IPS-18a (cell line): ENCODE results near the gene GMPPA.

ENCODE experiments used
- H3K27ac ChIP-seq: one replicate; pipeline ENCODE4 v1.5.1; 2013; ENCODE audit warnings: low read length
- H3K27me3 ChIP-seq: one replicate; pipeline ENCODE4 v1.6.1; 2013; ENCODE audit warnings: mild to moderate bottlenecking, low read length; ENCODE audit not compliant: control insufficient read depth, insufficient read depth
- H3K36me3 ChIP-seq: one replicate; pipeline ENCODE4 v1.6.1; 2013; ENCODE audit warnings: low read depth, low read length; ENCODE audit not compliant: control insufficient read depth
- H3K4me1 ChIP-seq: one replicate; pipeline ENCODE4 v1.6.1; 2013; ENCODE audit warnings: low read depth, low read length; ENCODE audit not compliant: control insufficient read depth
- H3K4me3 ChIP-seq: one replicate; pipeline ENCODE4 v1.5.1; 2013; ENCODE audit warnings: low read length
- H3K9ac ChIP-seq: one replicate; pipeline ENCODE4 v1.6.1; 2013; ENCODE audit warnings: mild to moderate bottlenecking, low read length, moderate library complexity
- H3K9me3 ChIP-seq: one replicate; pipeline ENCODE4 v1.6.1; 2013; ENCODE audit warnings: low read depth, low read length; ENCODE audit not compliant: control insufficient read depth

The GMPPA gene

DNA sequence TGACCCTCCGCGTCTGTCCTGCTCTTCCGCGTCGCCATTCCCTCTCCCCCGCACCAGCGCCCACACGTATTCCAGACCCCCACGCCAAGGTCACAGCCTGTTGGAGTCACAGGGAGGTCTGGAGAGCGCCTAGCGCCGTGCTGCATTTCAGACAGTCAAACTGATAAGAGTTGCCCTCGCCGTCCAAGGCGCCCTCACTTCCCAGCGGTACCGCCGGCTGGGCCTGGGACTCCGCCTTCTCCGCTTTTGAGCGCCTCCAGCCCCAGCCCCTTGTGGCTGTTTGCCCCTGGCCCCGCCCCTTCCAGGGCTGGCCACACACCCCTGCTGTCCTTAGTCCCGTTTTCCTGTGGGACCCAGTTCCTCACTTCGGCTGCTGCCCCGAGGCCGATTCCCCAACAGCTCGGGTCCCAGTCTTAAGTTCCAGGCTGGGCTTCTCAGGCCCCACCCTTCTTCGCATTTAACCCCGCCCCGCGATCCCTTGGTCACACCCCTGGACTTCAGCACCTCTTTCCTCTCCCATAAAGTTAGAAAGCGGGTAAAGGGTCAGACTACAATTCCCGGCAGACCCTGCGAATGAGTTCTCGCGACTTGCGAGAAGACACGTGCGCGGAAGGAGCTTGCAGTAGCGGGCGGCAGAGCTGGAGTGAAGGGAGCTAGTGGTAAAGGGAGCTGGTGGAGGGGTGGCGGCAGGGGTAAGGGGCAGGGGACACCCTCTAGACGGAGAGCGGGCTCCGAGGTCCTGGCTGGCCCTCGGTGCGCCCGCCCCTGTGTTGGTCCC lies at the start of gene GMPPA:
GMPPA (plus strand) TSS at position 612 of the 778 bp plus-strand sequence. CDS start 1,085 bp downstream, outside the sequence.
- Histone ChIP-seq H3K9ac (peak within 1 kb of the TSS; percentile 68), H3K36me3 (no peaks in the 10 kb centered on the region), H3K4me1 (peaks cover 17% of the 10 kb centered on the region), H3K9me3 (no peaks in the 10 kb centered on the region), H3K4me3 (peak within 1 kb of the TSS; percentile 75), H3K27ac (no peak within 1 kb of the TSS), H3K27me3 (peaks cover 22% of the 10 kb centered on the region)

DNA sequence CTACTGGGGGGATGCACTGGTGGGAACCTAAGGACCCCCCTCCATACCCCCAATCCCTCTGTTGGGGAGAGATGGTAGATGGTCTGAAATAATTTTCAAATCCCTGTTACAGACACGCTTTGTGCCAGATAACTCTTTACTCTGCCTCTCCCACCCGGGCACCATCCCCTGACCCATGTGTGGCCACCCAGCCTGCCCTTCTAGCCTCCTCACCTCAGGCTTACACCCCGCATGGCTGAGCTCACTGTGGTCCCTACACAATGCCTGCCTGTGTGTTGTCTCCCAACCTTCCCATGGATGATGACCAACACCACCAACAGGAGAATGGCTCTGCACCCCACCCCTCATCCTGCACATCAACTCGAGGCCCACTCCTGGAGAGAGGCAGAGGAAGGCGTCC lies 49.1 kb upstream of the GMPPA start:
- Histone ChIP-seq H3K36me3 (no peaks in the 10 kb centered on the region), H3K27me3 (peaks cover 8% of the 10 kb centered on the region), H3K27ac (no peak overlapping the region), H3K4me1 (peaks cover 9% of the 10 kb centered on the region), H3K9ac (no peak overlapping the region), H3K9me3 (no peaks in the 10 kb centered on the region), H3K4me3 (no peak overlapping the region)

DNA sequence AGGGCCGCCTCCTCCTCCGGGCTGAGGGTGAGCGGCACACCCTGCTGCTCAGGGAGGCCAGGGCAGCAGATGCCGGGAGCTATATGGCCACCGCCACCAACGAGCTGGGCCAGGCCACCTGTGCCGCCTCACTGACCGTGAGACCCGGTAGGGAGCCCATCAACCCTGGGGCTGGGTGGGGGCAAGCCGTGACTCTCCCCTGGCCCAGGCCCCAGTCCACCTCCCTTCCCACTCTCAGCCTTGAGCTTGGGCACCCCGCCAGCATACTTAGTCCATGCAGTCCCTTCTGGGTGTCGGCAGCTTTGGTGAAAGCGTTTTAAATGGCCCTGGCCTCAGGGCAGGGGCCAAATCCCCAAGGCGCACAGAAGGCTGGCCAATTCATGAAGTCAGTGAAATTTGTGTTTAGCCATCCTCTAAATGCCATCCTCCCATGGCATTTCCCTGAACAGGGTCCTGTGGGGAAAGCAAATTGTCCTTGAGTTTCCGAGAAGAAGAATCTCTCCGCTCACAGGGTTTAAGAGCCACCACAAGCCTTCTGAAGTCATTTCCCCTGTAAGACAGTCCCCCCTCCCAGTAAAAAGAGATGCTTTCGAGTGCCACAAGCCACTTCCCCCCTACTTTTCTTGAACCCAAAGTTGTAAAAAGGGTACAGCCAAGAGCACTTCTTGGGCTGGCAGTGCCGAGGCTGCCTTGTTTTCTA lies 46.9 kb upstream of the GMPPA start:
- Histone ChIP-seq H3K4me3 (no peak overlapping the region), H3K27me3 (peaks cover 8% of the 10 kb centered on the region), H3K4me1 (no peaks in the 10 kb centered on the region), H3K9me3 (no peaks in the 10 kb centered on the region), H3K36me3 (no peaks in the 10 kb centered on the region), H3K9ac (no peak overlapping the region), H3K27ac (no peak overlapping the region)

- peaks cover 1% of the 10 kb centered on the region for H3K27me3 ChIP-seq
- no peaks in the 10 kb centered on the region for H3K36me3 ChIP-seq
- no peaks in the 10 kb centered on the region for H3K9me3 ChIP-seq
- no peak overlapping the region for H3K4me3 ChIP-seq
- H3K27ac ChIP-seq: no peak overlapping the region
- H3K9ac ChIP-seq: no peak overlapping the region
- H3K4me1 ChIP-seq: no peaks in the 10 kb centered on the region
Observed at GRCh38 chr2:219452361-219453317, 46.1 kb upstream of the GMPPA start.

DNA sequence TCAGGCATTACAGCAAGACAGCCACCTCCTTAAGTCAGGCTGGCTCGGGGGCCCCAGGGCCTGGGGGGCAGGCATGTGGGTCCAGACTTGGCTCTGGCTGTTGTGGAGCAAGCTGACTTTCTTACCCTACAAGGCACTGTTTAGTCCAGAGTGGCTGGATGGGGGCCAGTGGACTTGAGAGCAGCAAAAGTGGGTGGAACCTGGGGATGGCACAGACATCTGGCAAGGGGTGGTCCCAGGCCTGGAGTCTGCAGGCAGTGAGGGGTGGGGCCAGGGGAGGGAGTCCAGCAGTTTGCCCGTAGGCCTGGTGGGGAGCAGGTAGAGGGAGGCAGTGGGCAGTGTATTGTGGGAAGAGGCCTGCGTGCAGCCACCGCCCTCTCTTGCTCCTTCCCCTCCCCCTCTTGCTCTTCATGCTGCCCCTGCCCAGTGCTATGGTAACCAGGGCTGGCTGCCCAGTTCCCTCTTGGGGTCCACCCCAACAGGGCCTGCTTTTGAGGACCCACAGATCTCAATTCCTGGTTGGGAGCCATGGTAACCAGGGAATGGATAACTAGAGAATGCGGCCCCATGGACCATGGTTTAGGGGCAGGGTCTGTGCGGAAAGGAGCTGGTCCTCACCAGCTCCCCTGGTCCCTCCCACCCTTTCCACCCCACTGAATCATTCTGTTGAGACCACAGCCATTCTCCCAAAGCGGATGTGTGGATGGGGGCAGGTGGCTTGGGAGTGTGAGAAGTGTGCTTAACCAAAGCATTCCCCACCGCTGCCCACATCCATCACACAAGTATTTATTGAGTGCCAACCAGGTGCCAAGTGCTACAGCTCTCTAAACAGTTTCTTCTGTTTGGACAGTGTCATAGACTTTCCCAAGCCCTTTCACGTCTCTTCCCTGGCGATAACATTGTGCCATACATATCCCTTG lies 44.8 kb upstream of the GMPPA start:
- H3K27me3 ChIP-seq: no peaks in the 10 kb centered on the region
- peaks cover 7% of the 10 kb centered on the region for H3K4me1 ChIP-seq
- H3K9me3 ChIP-seq: no peaks in the 10 kb centered on the region
- H3K27ac ChIP-seq: no peak overlapping the region
- no peaks in the 10 kb centered on the region for H3K36me3 ChIP-seq
- H3K9ac ChIP-seq: no peak overlapping the region
- no peak overlapping the region for H3K4me3 ChIP-seq

GRCh38 chr2:219455581-219455980 lies 43.1 kb upstream of the GMPPA start:
- H3K4me1 ChIP-seq: peaks cover 17% of the 10 kb centered on the region

DNA sequence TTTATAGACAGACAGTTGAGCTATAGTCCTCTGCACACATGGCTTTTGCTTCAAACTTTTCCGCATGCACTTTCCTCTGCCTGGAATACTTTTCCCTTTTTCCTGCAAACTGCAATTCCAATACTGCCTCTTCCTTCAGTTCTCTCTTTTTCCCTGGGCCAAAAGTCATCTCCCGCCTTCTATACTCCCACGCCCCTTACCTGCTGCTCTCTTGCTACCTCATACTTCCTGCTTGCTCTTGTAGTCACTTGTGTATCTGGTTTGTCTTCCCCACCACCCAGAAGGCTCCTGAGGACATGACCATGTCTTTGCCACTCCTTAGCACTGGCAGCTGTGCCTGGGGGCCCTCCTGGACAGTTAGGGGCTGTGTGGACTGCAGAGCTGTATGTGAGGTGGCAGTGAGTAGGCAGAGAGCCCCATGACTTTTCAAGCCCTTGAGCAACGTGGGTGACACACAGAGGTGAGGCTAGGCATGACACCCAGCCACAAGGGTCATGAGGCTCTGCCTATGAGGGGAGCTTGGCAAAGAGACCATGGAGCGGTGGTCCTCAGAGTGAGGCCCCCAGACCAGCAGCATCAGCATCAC lies 40.8 kb upstream of the GMPPA start:
- Histone ChIP-seq H3K9ac (no peak overlapping the region), H3K27ac (no peak overlapping the region), H3K9me3 (no peaks in the 10 kb centered on the region), H3K4me1 (peaks cover 27% of the 10 kb centered on the region), H3K27me3 (no peaks in the 10 kb centered on the region), H3K4me3 (no peak overlapping the region), H3K36me3 (no peaks in the 10 kb centered on the region)

More at GRCh38 chr2:219455581-219455980, 43.1 kb upstream of the GMPPA start:
- H3K27me3 ChIP-seq: no peaks in the 10 kb centered on the region
- no peaks in the 10 kb centered on the region for H3K36me3 ChIP-seq
- no peaks in the 10 kb centered on the region for H3K9me3 ChIP-seq
- H3K27ac ChIP-seq: no peak overlapping the region
- H3K9ac ChIP-seq: no peak overlapping the region
- no peak overlapping the region for H3K4me3 ChIP-seq

- no peaks in the 10 kb centered on the region for H3K9me3 ChIP-seq
Observed at GRCh38 chr2:219458996-219459395, 39.7 kb upstream of the GMPPA start.

GRCh38 chr2:219459460-219460311 lies 39.0 kb upstream of the GMPPA start:
- Histone ChIP-seq H3K36me3 (no peaks in the 10 kb centered on the region), H3K4me3 (peak overlapping the region; percentile 32), H3K27me3 (no peaks in the 10 kb centered on the region), H3K27ac (no peak overlapping the region), H3K4me1 (peaks cover 27% of the 10 kb centered on the region), H3K9me3 (no peaks in the 10 kb centered on the region), H3K9ac (no peak overlapping the region)

More at GRCh38 chr2:219458996-219459395, 39.7 kb upstream of the GMPPA start:
- Histone ChIP-seq H3K36me3 (no peaks in the 10 kb centered on the region), H3K9ac (no peak overlapping the region), H3K4me1 (peaks cover 27% of the 10 kb centered on the region), H3K27ac (no peak overlapping the region), H3K4me3 (no peak overlapping the region), H3K27me3 (no peaks in the 10 kb centered on the region)
